Measurements from ENCODE around the gene FAT2.
"Not testable (repeated sequence)": the region's sequence is repeated elsewhere in the genome, so short reads cannot be mapped to it uniquely, and the experiment has no call there.

Gene FAT2

DNA sequence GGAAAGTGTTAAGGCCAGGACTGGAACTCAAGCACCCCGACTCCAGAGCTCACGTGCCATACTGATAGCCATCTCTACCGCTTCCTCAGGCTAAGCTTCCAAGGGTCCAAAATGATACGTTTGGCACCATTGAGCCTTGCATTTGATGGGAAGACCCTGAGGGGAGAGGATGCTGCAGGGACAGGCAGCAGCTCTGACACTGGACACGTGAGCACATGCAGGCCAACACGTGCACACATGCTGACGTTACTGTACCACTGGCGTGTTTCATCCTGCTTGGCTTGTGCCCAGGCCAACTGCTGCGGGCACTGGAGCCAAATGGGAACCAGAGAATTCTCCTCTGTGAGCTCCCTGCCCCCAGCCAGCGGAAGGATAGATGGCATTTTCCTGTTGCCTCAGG, 5.2 kb downstream of the FAT2 start:
- no peak overlapping the region for H3K27ac ChIP-seq (ENCODE audit: low read depth, low read length)
- no peak overlapping the region for H3K14ac ChIP-seq (ENCODE audit: low read length)
- H3K4ac ChIP-seq (ENCODE audit: low read depth, low read length), result no peak overlapping the region
- no peak overlapping the region for H4K8ac ChIP-seq (ENCODE audit: low read depth, low read length)
- no peak overlapping the region for H4K91ac ChIP-seq (ENCODE audit: low read depth, low read length)
- no peaks in the 10 kb centered on the region for H3K79me2 ChIP-seq (ENCODE audit: control insufficient read depth, insufficient read depth, low read length, poor library complexity)
- H2AK5ac ChIP-seq (ENCODE audit: low read length), result no peak overlapping the region
- no peak overlapping the region for H3K18ac ChIP-seq (ENCODE audit: low read length)
- no peaks in the 10 kb centered on the region for H3K36me3 ChIP-seq (ENCODE audit: control insufficient read depth in 1 of 2, insufficient read depth in 2 of 2, low read length in 2 of 2)
- H2BK120ac ChIP-seq (ENCODE audit: insufficient read depth, low read length, poor library complexity), result no peak overlapping the region
- H3K23ac ChIP-seq (ENCODE audit: low read length), result no peak overlapping the region
- peaks cover 8 to 14% of the 10 kb centered on the region in 2 experiments for H3K4me1 ChIP-seq (ENCODE audit: control insufficient read depth in 1 of 2, insufficient read depth in 2 of 2, low read length in 2 of 2)
- H2AFZ ChIP-seq (ENCODE audit: insufficient read depth, low read length, poor library complexity), result no peak overlapping the region
- no peak overlapping the region for H4K12ac ChIP-seq (ENCODE audit: low read depth, low read length)
- no peaks in the 10 kb centered on the region for H3K9me3 ChIP-seq (ENCODE audit: insufficient read depth, low read depth, low read length)
- H3K4me2 ChIP-seq (ENCODE audit: low read length), result no peak overlapping the region
- H3K4me3 ChIP-seq (ENCODE audit: low read depth, low read length), result peak overlapping the region; percentile 37
- DNase-seq, result no peak
- H2BK5ac ChIP-seq (ENCODE audit: low read depth, low read length, poor library complexity), result no peak overlapping the region
- H3K79me1 ChIP-seq (ENCODE audit: low read length), result no peaks in the 10 kb centered on the region
- no peaks in the 10 kb centered on the region for H3K27me3 ChIP-seq (ENCODE audit: insufficient read depth, low read length)
- no CpG with 5 or more reads among the region's 10 CpGs for WGBS (ENCODE audit: extremely low coverage, insufficient coverage, insufficient read length)
- H2BK12ac ChIP-seq (ENCODE audit: low read length), result no peak overlapping the region
- H3K9ac ChIP-seq (ENCODE audit: low read length), result peak overlapping the region; percentile 17

- H2BK5ac ChIP-seq (ENCODE audit: low read depth, low read length, poor library complexity); H4K91ac ChIP-seq (ENCODE audit: low read depth, low read length); H3K79me1 ChIP-seq (ENCODE audit: low read length); H3K27ac ChIP-seq (ENCODE audit: low read depth, low read length); H3K9ac ChIP-seq (ENCODE audit: low read length); H3K27me3 ChIP-seq (ENCODE audit: insufficient read depth, low read length); H3K4me2 ChIP-seq (ENCODE audit: low read length); H3K23ac ChIP-seq (ENCODE audit: low read length); H3K4me3 ChIP-seq (ENCODE audit: low read depth, low read length); H2AK5ac ChIP-seq (ENCODE audit: low read length); H2BK12ac ChIP-seq (ENCODE audit: low read length); H3K79me2 ChIP-seq (ENCODE audit: control insufficient read depth, insufficient read depth, low read length, poor library complexity); H3K14ac ChIP-seq (ENCODE audit: low read length); H2AFZ ChIP-seq (ENCODE audit: insufficient read depth, low read length, poor library complexity); H3K18ac ChIP-seq (ENCODE audit: low read length); H2BK120ac ChIP-seq (ENCODE audit: insufficient read depth, low read length, poor library complexity); H3K9me3 ChIP-seq (ENCODE audit: insufficient read depth, low read depth, low read length); H4K12ac ChIP-seq (ENCODE audit: low read depth, low read length); H4K8ac ChIP-seq (ENCODE audit: low read depth, low read length); DNase-seq; H3K4ac ChIP-seq (ENCODE audit: low read depth, low read length); H3K36me3 ChIP-seq (ENCODE audit: control insufficient read depth in 1 of 2, insufficient read depth in 2 of 2, low read length in 2 of 2): not testable (repeated sequence)
- H3K4me1 ChIP-seq (ENCODE audit: control insufficient read depth in 1 of 2, insufficient read depth in 2 of 2, low read length in 2 of 2), result peaks cover 5 to 16% of the 10 kb centered on the region in 2 experiments
- WGBS (ENCODE audit: extremely low coverage, insufficient coverage, insufficient read length), result no CpG with 5 or more reads among the region's 4 CpGs
These were observed 5.8 kb downstream of the FAT2 start for GRCh38 chr5:151585344-151585743.

DNA sequence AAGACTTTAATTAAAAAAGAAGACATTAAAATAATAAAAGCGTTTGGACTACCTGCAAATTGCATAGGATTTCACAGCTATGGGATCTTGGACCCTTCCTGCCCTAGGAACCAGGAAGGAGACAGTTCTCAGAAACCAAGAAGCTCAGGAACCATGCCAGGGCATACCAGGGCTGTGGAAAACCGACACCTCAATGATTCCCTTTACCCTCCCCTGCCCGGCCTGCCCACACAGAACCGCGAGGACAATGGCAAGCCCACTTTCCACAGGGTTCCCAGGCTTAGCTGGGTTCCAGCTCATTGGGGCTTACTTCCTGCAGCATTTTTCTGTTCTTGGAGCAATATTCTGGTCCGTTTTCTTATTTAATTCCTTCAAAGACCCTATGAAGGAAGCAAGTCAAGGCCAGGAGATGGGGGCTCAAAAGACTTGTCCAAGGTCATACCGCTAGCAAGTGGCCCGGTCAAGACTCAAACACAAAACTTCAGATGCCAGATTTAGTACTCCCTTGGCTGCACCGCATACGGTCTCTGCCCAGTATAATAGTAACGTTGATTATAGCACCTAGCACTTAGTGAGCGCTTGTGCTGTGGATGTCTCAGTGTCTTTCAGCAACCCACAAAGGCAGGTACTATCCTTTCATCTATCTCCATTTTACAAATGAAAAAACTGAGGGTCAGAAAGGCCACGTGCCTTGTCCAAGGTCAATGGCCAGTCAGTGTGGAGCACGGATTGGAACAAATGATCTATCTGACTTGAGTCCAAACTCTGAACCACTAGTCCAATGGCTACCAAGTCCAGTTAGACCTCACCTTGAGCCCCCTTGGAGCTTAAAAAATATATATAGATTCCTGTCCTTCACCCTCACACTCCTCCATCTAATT, 6.8 kb downstream of the FAT2 start:
- WGBS (ENCODE audit: extremely low coverage, insufficient coverage, insufficient read length), result no CpG with 5 or more reads among the region's 14 CpGs
- Histone ChIP-seq H3K9ac (ENCODE audit: low read length) (no peak overlapping the region), H3K4ac (ENCODE audit: low read depth, low read length) (no peak overlapping the region), H3K4me2 (ENCODE audit: low read length) (no peak overlapping the region), H4K12ac (ENCODE audit: low read depth, low read length) (no peak overlapping the region), H3K9me3 (ENCODE audit: insufficient read depth, low read depth, low read length) (no peaks in the 10 kb centered on the region), H3K27me3 (ENCODE audit: insufficient read depth, low read length) (no peaks in the 10 kb centered on the region), H3K18ac (ENCODE audit: low read length) (no peak overlapping the region), H3K4me3 (ENCODE audit: low read depth, low read length) (no peak overlapping the region), H2BK5ac (ENCODE audit: low read depth, low read length, poor library complexity) (no peak overlapping the region), H4K91ac (ENCODE audit: low read depth, low read length) (no peak overlapping the region), H3K23ac (ENCODE audit: low read length) (no peak overlapping the region), H2BK120ac (ENCODE audit: insufficient read depth, low read length, poor library complexity) (no peak overlapping the region), H3K27ac (ENCODE audit: low read depth, low read length) (no peak overlapping the region), H3K79me2 (ENCODE audit: control insufficient read depth, insufficient read depth, low read length, poor library complexity) (no peaks in the 10 kb centered on the region), H2BK12ac (ENCODE audit: low read length) (no peak overlapping the region), H2AFZ (ENCODE audit: insufficient read depth, low read length, poor library complexity) (no peak overlapping the region), H3K4me1 (ENCODE audit: control insufficient read depth in 1 of 2, insufficient read depth in 2 of 2, low read length in 2 of 2) (peaks cover 5 to 14% of the 10 kb centered on the region in 2 experiments), H4K8ac (ENCODE audit: low read depth, low read length) (no peak overlapping the region), H3K14ac (ENCODE audit: low read length) (no peak overlapping the region), H3K36me3 (ENCODE audit: control insufficient read depth in 1 of 2, insufficient read depth in 2 of 2, low read length in 2 of 2) (no peaks in the 10 kb centered on the region), H3K79me1 (ENCODE audit: low read length) (no peaks in the 10 kb centered on the region), H2AK5ac (ENCODE audit: low read length) (no peak overlapping the region)
- no peak for DNase-seq

- H2BK12ac ChIP-seq (ENCODE audit: low read length), result no peak overlapping the region
- H3K23ac ChIP-seq (ENCODE audit: low read length), result no peak overlapping the region
- H3K14ac ChIP-seq (ENCODE audit: low read length), result no peak overlapping the region
- H2BK120ac ChIP-seq (ENCODE audit: insufficient read depth, low read length, poor library complexity), result no peak overlapping the region
- H3K79me2 ChIP-seq (ENCODE audit: control insufficient read depth, insufficient read depth, low read length, poor library complexity), result no peaks in the 10 kb centered on the region
- WGBS (ENCODE audit: extremely low coverage, insufficient coverage, insufficient read length), result no CpG with 5 or more reads among the region's 6 CpGs
- H3K4me2 ChIP-seq (ENCODE audit: low read length), result no peak overlapping the region
- H2BK5ac ChIP-seq (ENCODE audit: low read depth, low read length, poor library complexity), result no peak overlapping the region
- H3K27ac ChIP-seq (ENCODE audit: low read depth, low read length), result no peak overlapping the region
- H3K4me3 ChIP-seq (ENCODE audit: low read depth, low read length), result no peak overlapping the region
- H3K9me3 ChIP-seq (ENCODE audit: insufficient read depth, low read depth, low read length), result no peaks in the 10 kb centered on the region
- no peaks in the 10 kb centered on the region for H3K79me1 ChIP-seq (ENCODE audit: low read length)
- H4K91ac ChIP-seq (ENCODE audit: low read depth, low read length), result peak overlapping the region; percentile 4
- DNase-seq, result no peak
- H2AFZ ChIP-seq (ENCODE audit: insufficient read depth, low read length, poor library complexity), result no peak overlapping the region
- no peaks in the 10 kb centered on the region for H3K27me3 ChIP-seq (ENCODE audit: insufficient read depth, low read length)
- no peak overlapping the region for H4K12ac ChIP-seq (ENCODE audit: low read depth, low read length)
- no peak overlapping the region for H4K8ac ChIP-seq (ENCODE audit: low read depth, low read length)
- peaks cover 5 to 14% of the 10 kb centered on the region in 2 experiments for H3K4me1 ChIP-seq (ENCODE audit: control insufficient read depth in 1 of 2, insufficient read depth in 2 of 2, low read length in 2 of 2)
- no peak overlapping the region for H3K4ac ChIP-seq (ENCODE audit: low read depth, low read length)
- H3K9ac ChIP-seq (ENCODE audit: low read length), result no peak overlapping the region
- no peak overlapping the region for H3K18ac ChIP-seq (ENCODE audit: low read length)
- H2AK5ac ChIP-seq (ENCODE audit: low read length), result no peak overlapping the region
- no peaks in the 10 kb centered on the region for H3K36me3 ChIP-seq (ENCODE audit: control insufficient read depth in 1 of 2, insufficient read depth in 2 of 2, low read length in 2 of 2)
These were observed 9.1 kb downstream of the FAT2 start for GRCh38 chr5:151581812-151582583.

All from trophoblast cell (in vitro differentiated cells and primary cell).